ENCODE results near the gene NEAT1. TPM values are rescaled to one million over a fixed set of nuclear protein-coding genes. Genes with fewer than 3 reads are reported as not detected.

The NEAT1 gene
- polyA plus RNA-seq, 1 donor from 2014 or later: 4.2 TPM

DNA sequence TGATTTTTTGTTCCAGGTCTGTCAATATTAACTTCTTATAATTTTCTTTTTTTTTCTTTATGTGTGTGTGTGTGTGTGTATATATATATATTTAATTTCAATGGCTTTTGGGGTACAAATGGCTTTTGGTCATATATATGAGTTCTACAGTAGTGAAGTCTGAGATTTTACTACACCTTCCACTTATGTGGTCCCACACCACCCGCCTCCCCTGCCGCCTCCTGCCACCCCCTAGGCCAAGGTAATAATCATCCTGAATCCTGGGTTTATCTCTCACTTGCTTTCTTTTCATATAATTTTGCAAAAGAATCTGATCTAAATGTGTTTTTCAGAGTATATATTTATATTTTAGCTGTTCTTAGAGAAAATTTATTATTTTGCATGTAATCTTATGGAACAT is 11.1 kb downstream of the NEAT1 start:
- Histone ChIP-seq H3F3A (ENCODE audit: insufficient read depth, low read length, poor library complexity, severe bottlenecking) (no peaks in the 10 kb centered on the region), H3K27me3 (ENCODE audit: insufficient read depth, low read depth, low read length) (no peaks in the 10 kb centered on the region), H3K4me3 (ENCODE audit: low read length) (no peak overlapping the region), H4K20me1 (ENCODE audit: insufficient read depth) (no peaks in the 10 kb centered on the region), H3K4me2 (ENCODE audit: low read length) (no peak overlapping the region), H3K27ac (ENCODE audit: low read length) (no peak overlapping the region), H3K9me2 (ENCODE audit: insufficient read depth, low read length) (no peaks in the 10 kb centered on the region), H3K9ac (ENCODE audit: low read length) (no peak overlapping the region), H3K36me3 (ENCODE audit: insufficient read depth, low read length) (no peaks in the 10 kb centered on the region), H3K79me2 (replicated peaks; ENCODE audit: insufficient read depth, low read length) (peaks cover 5% of the 10 kb centered on the region), H2AFZ (ENCODE audit: low read depth, low read length) (no peak overlapping the region), H3K9me3 (ENCODE audit: low read length) (no peaks in the 10 kb centered on the region)
- TF ChIP-seq EZH2 (IDR thresholded peaks at IDR 0.05; ENCODE audit: borderline replicate concordance, insufficient read depth, low read length, poor library complexity, severe bottlenecking) (no peak), SMC3 (conservative IDR thresholded peaks at IDR 0.05; ENCODE audit: poor library complexity) (no peak), MXI1 (conservative IDR thresholded peaks at IDR 0.05; ENCODE audit: poor library complexity, severe bottlenecking) (no peak), POLR2AphosphoS5 (IDR thresholded peaks at IDR 0.05) (no peak), RAD21 (conservative IDR thresholded peaks at IDR 0.05) (no peak), EP300 (conservative IDR thresholded peaks at IDR 0.05; ENCODE audit: poor library complexity, severe bottlenecking) (no peak), TAF1 (IDR thresholded peaks at IDR 0.05; ENCODE audit: low read depth) (no peak)
- TF ChIP-seq, protein P1, sequence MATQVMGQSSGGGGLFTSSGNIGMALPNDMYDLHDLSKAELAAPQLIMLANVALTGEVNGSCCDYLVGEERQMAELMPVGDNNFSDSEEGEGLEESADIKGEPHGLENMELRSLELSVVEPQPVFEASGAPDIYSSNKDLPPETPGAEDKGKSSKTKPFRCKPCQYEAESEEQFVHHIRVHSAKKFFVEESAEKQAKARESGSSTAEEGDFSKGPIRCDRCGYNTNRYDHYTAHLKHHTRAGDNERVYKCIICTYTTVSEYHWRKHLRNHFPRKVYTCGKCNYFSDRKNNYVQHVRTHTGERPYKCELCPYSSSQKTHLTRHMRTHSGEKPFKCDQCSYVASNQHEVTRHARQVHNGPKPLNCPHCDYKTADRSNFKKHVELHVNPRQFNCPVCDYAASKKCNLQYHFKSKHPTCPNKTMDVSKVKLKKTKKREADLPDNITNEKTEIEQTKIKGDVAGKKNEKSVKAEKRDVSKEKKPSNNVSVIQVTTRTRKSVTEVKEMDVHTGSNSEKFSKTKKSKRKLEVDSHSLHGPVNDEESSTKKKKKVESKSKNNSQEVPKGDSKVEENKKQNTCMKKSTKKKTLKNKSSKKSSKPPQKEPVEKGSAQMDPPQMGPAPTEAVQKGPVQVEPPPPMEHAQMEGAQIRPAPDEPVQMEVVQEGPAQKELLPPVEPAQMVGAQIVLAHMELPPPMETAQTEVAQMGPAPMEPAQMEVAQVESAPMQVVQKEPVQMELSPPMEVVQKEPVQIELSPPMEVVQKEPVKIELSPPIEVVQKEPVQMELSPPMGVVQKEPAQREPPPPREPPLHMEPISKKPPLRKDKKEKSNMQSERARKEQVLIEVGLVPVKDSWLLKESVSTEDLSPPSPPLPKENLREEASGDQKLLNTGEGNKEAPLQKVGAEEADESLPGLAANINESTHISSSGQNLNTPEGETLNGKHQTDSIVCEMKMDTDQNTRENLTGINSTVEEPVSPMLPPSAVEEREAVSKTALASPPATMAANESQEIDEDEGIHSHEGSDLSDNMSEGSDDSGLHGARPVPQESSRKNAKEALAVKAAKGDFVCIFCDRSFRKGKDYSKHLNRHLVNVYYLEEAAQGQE (IDR thresholded peaks at IDR 0.05; ENCODE audit: borderline replicate concordance): no peak
- TF ChIP-seq, protein P2, sequence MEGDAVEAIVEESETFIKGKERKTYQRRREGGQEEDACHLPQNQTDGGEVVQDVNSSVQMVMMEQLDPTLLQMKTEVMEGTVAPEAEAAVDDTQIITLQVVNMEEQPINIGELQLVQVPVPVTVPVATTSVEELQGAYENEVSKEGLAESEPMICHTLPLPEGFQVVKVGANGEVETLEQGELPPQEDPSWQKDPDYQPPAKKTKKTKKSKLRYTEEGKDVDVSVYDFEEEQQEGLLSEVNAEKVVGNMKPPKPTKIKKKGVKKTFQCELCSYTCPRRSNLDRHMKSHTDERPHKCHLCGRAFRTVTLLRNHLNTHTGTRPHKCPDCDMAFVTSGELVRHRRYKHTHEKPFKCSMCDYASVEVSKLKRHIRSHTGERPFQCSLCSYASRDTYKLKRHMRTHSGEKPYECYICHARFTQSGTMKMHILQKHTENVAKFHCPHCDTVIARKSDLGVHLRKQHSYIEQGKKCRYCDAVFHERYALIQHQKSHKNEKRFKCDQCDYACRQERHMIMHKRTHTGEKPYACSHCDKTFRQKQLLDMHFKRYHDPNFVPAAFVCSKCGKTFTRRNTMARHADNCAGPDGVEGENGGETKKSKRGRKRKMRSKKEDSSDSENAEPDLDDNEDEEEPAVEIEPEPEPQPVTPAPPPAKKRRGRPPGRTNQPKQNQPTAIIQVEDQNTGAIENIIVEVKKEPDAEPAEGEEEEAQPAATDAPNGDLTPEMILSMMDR (IDR thresholded peaks at IDR 0.05; ENCODE audit: poor library complexity, severe bottlenecking): no peak

DNA sequence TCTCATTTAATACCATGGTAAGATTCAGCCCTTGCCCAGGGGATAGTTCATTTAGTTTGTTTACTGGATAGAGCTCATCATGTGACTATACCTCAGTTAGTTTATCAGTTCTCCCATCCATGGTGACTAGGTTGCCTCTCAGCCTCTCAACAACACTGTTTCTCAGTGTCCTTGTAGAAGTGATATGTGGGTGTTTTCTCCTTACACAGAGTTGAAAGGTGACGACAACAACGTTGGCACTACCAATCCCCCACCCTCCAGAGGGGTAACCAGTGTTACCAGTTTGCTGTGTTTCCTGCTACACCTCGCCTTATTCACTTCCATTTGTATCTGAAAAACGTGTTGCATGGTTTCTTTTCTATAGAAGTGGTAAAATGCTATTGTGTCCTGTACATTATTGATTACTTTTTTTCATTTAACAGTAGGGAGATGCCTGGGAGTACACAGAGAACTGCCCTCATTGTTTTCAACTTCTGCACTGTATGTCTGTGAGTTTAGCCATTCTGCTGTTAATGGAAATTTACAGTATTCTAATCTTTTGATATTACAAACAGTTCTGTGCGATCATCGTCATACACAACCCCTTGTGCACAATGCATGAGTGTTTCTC is 11.6 kb downstream of the NEAT1 start:
- H4K20me1 ChIP-seq (ENCODE audit: insufficient read depth): no peaks in the 10 kb centered on the region
- H3K36me3 ChIP-seq (ENCODE audit: insufficient read depth, low read length): no peaks in the 10 kb centered on the region
- peaks cover 5% of the 10 kb centered on the region for H3K79me2 ChIP-seq (replicated peaks; ENCODE audit: insufficient read depth, low read length)
- H3K4me2 ChIP-seq (ENCODE audit: low read length): no peak overlapping the region
- no peaks in the 10 kb centered on the region for H3F3A ChIP-seq (ENCODE audit: insufficient read depth, low read length, poor library complexity, severe bottlenecking)
- no peaks in the 10 kb centered on the region for H3K27me3 ChIP-seq (ENCODE audit: insufficient read depth, low read depth, low read length)
- no peaks in the 10 kb centered on the region for H3K9me3 ChIP-seq (ENCODE audit: low read length)
- no peaks in the 10 kb centered on the region for H3K9me2 ChIP-seq (ENCODE audit: insufficient read depth, low read length)
- no peak overlapping the region for H3K27ac ChIP-seq (ENCODE audit: low read length)
- TF ChIP-seq, protein P2 (IDR thresholded peaks at IDR 0.05; ENCODE audit: poor library complexity, severe bottlenecking): no peak
- TF ChIP-seq MXI1 (conservative IDR thresholded peaks at IDR 0.05; ENCODE audit: poor library complexity, severe bottlenecking): no peak
- no peak for TF ChIP-seq RAD21 (conservative IDR thresholded peaks at IDR 0.05)
- no peak for TF ChIP-seq TAF1 (IDR thresholded peaks at IDR 0.05; ENCODE audit: low read depth)
- no peak for TF ChIP-seq EZH2 (IDR thresholded peaks at IDR 0.05; ENCODE audit: borderline replicate concordance, insufficient read depth, low read length, poor library complexity, severe bottlenecking)
- no peak for TF ChIP-seq EP300 (conservative IDR thresholded peaks at IDR 0.05; ENCODE audit: poor library complexity, severe bottlenecking)
- no peak for TF ChIP-seq SMC3 (conservative IDR thresholded peaks at IDR 0.05; ENCODE audit: poor library complexity)
- no peak for TF ChIP-seq POLR2AphosphoS5 (IDR thresholded peaks at IDR 0.05)
- TF ChIP-seq, protein P1 (IDR thresholded peaks at IDR 0.05; ENCODE audit: borderline replicate concordance): no peak
- H3K9ac ChIP-seq (ENCODE audit: low read length): no peak overlapping the region
- no peak overlapping the region for H2AFZ ChIP-seq (ENCODE audit: low read depth, low read length)
- no peak overlapping the region for H3K4me3 ChIP-seq (ENCODE audit: low read length)

Measured in neural cell (in vitro differentiated cells).